SK-N-SH (cell line): ENCODE results near the gene CYP1B1. TPM values are rescaled to one million over a fixed set of nuclear protein-coding genes. Genes with fewer than 3 reads are reported as not detected.

Source experiments
- CTCF ChIA-PET: fragments of 300-600, 350-600 bp; formaldehyde crosslinking; extraction: SDS; loops from one replicate; lab custom pipeline; 2021; lab: Yijun Ruan, JAX
- POLR2A ChIA-PET: fragments of 350-600 bp; sonication (Branson Sonifier 250); formaldehyde crosslinking; extraction: SDS; loops from one replicate; lab custom pipeline; 2020; ENCODE audit warnings: antibody characterized with exemption, inconsistent platforms; lab: Yijun Ruan, JAX
- DNase-seq: peaks from one replicate; pipeline ENCODE4 v3.0.0; 2012
- H2AFZ ChIP-seq: fragments of 200-600 bp; sonication (generic); 2 replicates; pipeline ENCODE4 v1.8.1; 2016; ENCODE audit warnings: antibody characterized with exemption, mild to moderate bottlenecking, low read depth
- H3F3A ChIP-seq: fragments of 200-600 bp; sonication (generic); replicated peaks from 2 replicates; pipeline ENCODE3; 2016; ENCODE audit warnings: antibody characterized with exemption, mild to moderate bottlenecking; ENCODE audit not compliant: insufficient read depth
- H3K27ac ChIP-seq, 2 experiments: fragments of 200-500 bp in 1 of 2; fragments of 200-600 bp in 1 of 2; sonication (Bioruptor generic) in 1 of 2; sonication (generic), shearing (Covaris generic) in 1 of 2; 2 replicates each; pipeline versions ENCODE4 v1.5.1 to v1.6.1; 2014 to 2016; ENCODE audit warnings: low read depth in 2 of 2, inconsistent platforms in 1 of 2, low read length in 1 of 2, mild to moderate bottlenecking in 1 of 2, mixed read lengths in 1 of 2
- H3K27me3 ChIP-seq: fragments of 200-600 bp; sonication (generic), shearing (Covaris generic); 2 replicates; pipeline ENCODE4 v1.6.1; 2016; ENCODE audit warnings: mixed run types; ENCODE audit not compliant: insufficient read depth
- H3K36me3 ChIP-seq, 2 experiments: fragments of 200-500 bp in 1 of 2; fragments of 200-600 bp in 1 of 2; sonication (Bioruptor generic) in 1 of 2; sonication (generic) in 1 of 2; replicated peaks in 1 of 2; 2 replicates each; pipeline versions ENCODE3 to v1.5.1; 2014 to 2016; ENCODE audit warnings: low read length in 1 of 2, mild to moderate bottlenecking in 1 of 2; ENCODE audit not compliant: insufficient read depth in 2 of 2, control insufficient read depth in 1 of 2
- H3K4me1 ChIP-seq, 2 experiments: fragments of 200-500 bp in 1 of 2; fragments of 200-600 bp in 1 of 2; sonication (Bioruptor generic) in 1 of 2; sonication (generic), shearing (Covaris generic) in 1 of 2; 2 replicates each; pipeline versions ENCODE4 v1.5.1 to v1.6.1; 2014 to 2016; ENCODE audit warnings: low read depth in 1 of 2, low read length in 1 of 2, mixed run types in 1 of 2; ENCODE audit not compliant: insufficient read depth in 2 of 2, control insufficient read depth in 1 of 2
- H3K4me2 ChIP-seq: fragments of 200-600 bp; sonication (generic), shearing (Covaris generic); 2 replicates; pipeline ENCODE4 v1.6.1; 2017; ENCODE audit warnings: mixed run types
- H3K4me3 ChIP-seq, 2 experiments: fragments of 200-500 bp in 1 of 2; fragments of 200-600 bp in 1 of 2; sonication (Bioruptor generic) in 1 of 2; sonication (generic), shearing (Covaris generic) in 1 of 2; 2 replicates each; pipeline versions ENCODE4 v1.5.1 to v1.8.1; 2014 to 2016; ENCODE audit warnings: low read depth in 2 of 2, inconsistent platforms in 1 of 2, low read length in 1 of 2, mild to moderate bottlenecking in 1 of 2, mixed read lengths in 1 of 2, moderate library complexity in 1 of 2
- H3K79me2 ChIP-seq: fragments of 200-600 bp; sonication (generic); 2 replicates; pipeline ENCODE4 v1.8.1; 2017; ENCODE audit warnings: mild to moderate bottlenecking; ENCODE audit not compliant: insufficient read depth
- H3K9ac ChIP-seq: fragments of 200-600 bp; sonication (generic); 2 replicates; pipeline ENCODE4 v1.6.1; 2017; ENCODE audit warnings: mixed run types
- H3K9me2 ChIP-seq: fragments of 200-600 bp; sonication (generic); 2 replicates; pipeline ENCODE4 v1.6.1; 2017; ENCODE audit warnings: mixed run types
- H3K9me3 ChIP-seq: fragments of 200-600 bp; sonication (generic); 2 replicates; pipeline ENCODE4 v1.6.1; 2017; ENCODE audit warnings: mixed run types, mild to moderate bottlenecking, moderate library complexity
- H4K20me1 ChIP-seq: fragments of 200-600 bp; sonication (generic); 2 replicates; pipeline ENCODE4 v1.6.1; 2017; ENCODE audit warnings: mild to moderate bottlenecking, mixed run types; ENCODE audit not compliant: insufficient read depth
- CHD2 ChIP-seq: fragments of 150-350 bp; IDR thresholded peaks from 2 replicates; pipeline ENCODE4 v1.6.1; 2018; ENCODE audit warnings: low read length; ENCODE audit not compliant: partially characterized antibody
- CTCF ChIP-seq: fragments of 200-600 bp; sonication (generic); IDR thresholded peaks from 2 replicates; pipeline ENCODE4 v1.6.1; 2017; ENCODE audit warnings: antibody characterized with exemption, mild to moderate bottlenecking, moderate library complexity
- EP300 ChIP-seq, 2 experiments: IDR thresholded peaks; 2 replicates each; pipeline versions ENCODE4 v1.4.0 to v1.6.1; 2012; ENCODE audit warnings: borderline replicate concordance in 1 of 2, low read depth in 1 of 2, low read length in 1 of 2
- EZH2phosphoT487 ChIP-seq: fragments of 200-600 bp; sonication (generic); IDR thresholded peaks from 2 replicates; pipeline ENCODE4 v1.6.1; 2017; ENCODE audit warnings: low read depth, mixed run types, mild to moderate bottlenecking, antibody characterized with exemption, moderate library complexity, borderline replicate concordance
- FOXM1 ChIP-seq: IDR thresholded peaks from 2 replicates; pipeline ENCODE4 v1.4.0; 2012; ENCODE audit warnings: low read depth, mild to moderate bottlenecking
- MAX ChIP-seq: IDR thresholded peaks from 2 replicates; pipeline ENCODE4 v1.4.0; 2012; ENCODE audit warnings: low read depth
- MEF2A ChIP-seq: IDR thresholded peaks from 2 replicates; pipeline ENCODE4 v1.4.0; 2012; ENCODE audit warnings: low read depth, borderline replicate concordance
- REST ChIP-seq: IDR thresholded peaks from 2 replicates; pipeline ENCODE4 v1.6.1; 2012; ENCODE audit warnings: mild to moderate bottlenecking, low read depth, low read length, moderate library complexity
- SIN3A ChIP-seq: IDR thresholded peaks from 2 replicates; pipeline ENCODE4 v1.6.1; 2012; ENCODE audit warnings: low read depth, mild to moderate bottlenecking, low read length, moderate library complexity, borderline replicate concordance
- TEAD4 ChIP-seq: IDR thresholded peaks from 2 replicates; pipeline ENCODE4 v1.4.0; 2012; ENCODE audit warnings: mild to moderate bottlenecking, borderline replicate concordance; ENCODE audit not compliant: insufficient read depth
- USF1 ChIP-seq: IDR thresholded peaks from 2 replicates; pipeline ENCODE4 v1.4.0; 2012; ENCODE audit warnings: low read depth, borderline replicate concordance
- ZBTB33 ChIP-seq: IDR thresholded peaks from 2 replicates; pipeline ENCODE4 v1.4.0; 2012; ENCODE audit warnings: low read depth, borderline replicate concordance
- WGBS: methylation state at CpG from one replicate; pipeline ENCODE4 v1.1.6; 2017; ENCODE audit warnings: low lambda C conversion rate; 5-methylcytosine and 5-hydroxymethylcytosine counted together
- polyA plus RNA-seq, 3 experiments: library from polyadenylated mRNA; depleted of rRNA; stranded (reverse); fragments of >200 nt; gene quantifications; 2 replicates each; pipeline ENCODE4 v1.2.3, GENCODE V29; 2012

CYP1B1 gene
- polyA plus RNA-seq, 1 of the 3 experiments (the other 2 are of a cell fraction) = 0.20 TPM

- Histone ChIP-seq H3K4me1 (peaks cover 0 to 19% of the 10 kb centered on the region in 2 experiments; a peak in 2 of 4 replicates), H3K36me3 (peaks cover 0 to 5% of the 10 kb centered on the region in 2 experiments), H2AFZ (no peak overlapping the region), H3K27ac (no peak overlapping the region), H3F3A (no peaks in the 10 kb centered on the region), H4K20me1 (no peaks in the 10 kb centered on the region), H3K79me2 (no peaks in the 10 kb centered on the region), H3K4me2 (no peak overlapping the region), H3K27me3 (no peaks in the 10 kb centered on the region; the same call in 1 of the 2 replicates), H3K9ac (no peak overlapping the region), H3K4me3 (no peak overlapping the region), H3K9me3 (no peaks in the 10 kb centered on the region), H3K9me2 (no peaks in the 10 kb centered on the region)
- DNase-seq = no peak
- WGBS = 81% methylated on average over 6 of the region's 6 CpGs
- ChIA-PET CTCF (interaction anchor here (1.4 to 3.4 kb wide), 4 partner anchors 10 to 208 kb away, joined by 3 to 30 read pairs (median 6); partner anchors contain the start of gene CYP1B1), POLR2A (interaction anchor here (0.5 kb wide), 1 partner anchor 213 kb away, joined by 5 read pairs; no protein-coding TSS in a partner anchor)
- TF ChIP-seq EP300 (IDR thresholded peaks at IDR 0.05; ENCODE audit: borderline replicate concordance in 1 of 2, low read depth in 1 of 2, low read length in 1 of 2) (no peak), MAX (no peak), EZH2phosphoT487 (no peak), CHD2 (no peak), MEF2A (no peak), ZBTB33 (no peak), CTCF (no peak)
These were observed 9.4 kb downstream of the CYP1B1 start for GRCh38 chr2:38066421-38067115.

- Histone ChIP-seq H3K27ac (no peak overlapping the region), H3K9me2 (no peaks in the 10 kb centered on the region), H3K9me3 (no peaks in the 10 kb centered on the region), H3K36me3 (peaks cover 0 to 5% of the 10 kb centered on the region in 2 experiments), H2AFZ (no peak overlapping the region), H3F3A (no peaks in the 10 kb centered on the region), H3K79me2 (no peaks in the 10 kb centered on the region), H3K9ac (no peak overlapping the region), H3K4me3 (no peak overlapping the region), H4K20me1 (no peaks in the 10 kb centered on the region), H3K4me2 (no peak overlapping the region), H3K27me3 (no peaks in the 10 kb centered on the region; the same call in 1 of the 2 replicates), H3K4me1 (peaks cover 0 to 17% of the 10 kb centered on the region in 2 experiments; a peak in 2 of 4 replicates)
- 89% methylated on average over 6 of the region's 6 CpGs for WGBS
- DNase-seq = no peak
- CTCF ChIA-PET = interaction anchor here (1.5 kb wide), 1 partner anchor 11 kb away, joined by 10 read pairs; the partner anchor contains the start of gene CYP1B1
- POLR2A ChIA-PET = no interaction called here
- TF ChIP-seq CTCF (no peak), SIN3A (no peak), REST (no peak), FOXM1 (no peak), USF1 (no peak), TEAD4 (no peak)
These were observed 10.3 kb downstream of the CYP1B1 start for GRCh38 chr2:38065502-38066135.
